NCI-H748 treated with DMSO at 0.1 percent for 48 hours (cell line): Measurements from ENCODE around the gene SHBG.

Experiments used
- DNase-seq: peaks from one replicate; lab custom pipeline; 2025; lab: John Stamatoyannopoulos, UW

SHBG gene

GRCh38 chr17:7647018-7647417 is 17.1 kb downstream of the SHBG start:
- no peak for DNase-seq

GRCh38 chr17:7650509-7651096 is 20.7 kb downstream of the SHBG start, which contains the start of gene ATP1B2:
TSS of gene ATP1B2 (plus strand) at chr17:7650926. CDS start at chr17:7651519, 593 bp downstream.
- DNase-seq = peak; percentile 86

- DNase-seq = no peak
Observed at GRCh38 chr17:7651097-7651664, 21.2 kb downstream of the SHBG start.

GRCh38 chr17:7651665-7652387 is 21.9 kb downstream of the SHBG start:
- no peak for DNase-seq

- no peak for DNase-seq
Observed at GRCh38 chr17:7652388-7653356, 22.7 kb downstream of the SHBG start.

GRCh38 chr17:7654832-7655540 is 25.1 kb downstream of the SHBG start:
- no peak for DNase-seq

- no peak for DNase-seq
Observed at GRCh38 chr17:7655541-7655840, 25.6 kb downstream of the SHBG start.

GRCh38 chr17:7656958-7657609 is 27.1 kb downstream of the SHBG start:
- DNase-seq = no peak

GRCh38 chr17:7667656-7668406 is 37.9 kb downstream of the SHBG start:
- DNase-seq = no peak

- no peak for DNase-seq
Observed at GRCh38 chr17:7668482-7668881, 38.5 kb downstream of the SHBG start.

- DNase-seq = no peak
Observed at GRCh38 chr17:7673239-7673638, 43.3 kb downstream of the SHBG start.

- no peak for DNase-seq
Observed at GRCh38 chr17:7674934-7675333, 45.0 kb downstream of the SHBG start.

- DNase-seq = no peak
Observed at GRCh38 chr17:7676533-7676932, 46.6 kb downstream of the SHBG start.

- DNase-seq = no peak
Observed at GRCh38 chr17:7677388-7678067, 47.6 kb downstream of the SHBG start.
